OCI-M2 (cell line): ENCODE results near the gene PUSL1.

Experiments
- DNase-seq: peaks from one replicate; lab custom pipeline; 2025; ENCODE audit not compliant: unreplicated experiment; lab: John Stamatoyannopoulos, UW

Gene PUSL1, protein sequence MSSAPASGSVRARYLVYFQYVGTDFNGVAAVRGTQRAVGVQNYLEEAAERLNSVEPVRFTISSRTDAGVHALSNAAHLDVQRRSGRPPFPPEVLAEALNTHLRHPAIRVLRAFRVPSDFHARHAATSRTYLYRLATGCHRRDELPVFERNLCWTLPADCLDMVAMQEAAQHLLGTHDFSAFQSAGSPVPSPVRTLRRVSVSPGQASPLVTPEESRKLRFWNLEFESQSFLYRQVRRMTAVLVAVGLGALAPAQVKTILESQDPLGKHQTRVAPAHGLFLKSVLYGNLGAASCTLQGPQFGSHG

DNA sequence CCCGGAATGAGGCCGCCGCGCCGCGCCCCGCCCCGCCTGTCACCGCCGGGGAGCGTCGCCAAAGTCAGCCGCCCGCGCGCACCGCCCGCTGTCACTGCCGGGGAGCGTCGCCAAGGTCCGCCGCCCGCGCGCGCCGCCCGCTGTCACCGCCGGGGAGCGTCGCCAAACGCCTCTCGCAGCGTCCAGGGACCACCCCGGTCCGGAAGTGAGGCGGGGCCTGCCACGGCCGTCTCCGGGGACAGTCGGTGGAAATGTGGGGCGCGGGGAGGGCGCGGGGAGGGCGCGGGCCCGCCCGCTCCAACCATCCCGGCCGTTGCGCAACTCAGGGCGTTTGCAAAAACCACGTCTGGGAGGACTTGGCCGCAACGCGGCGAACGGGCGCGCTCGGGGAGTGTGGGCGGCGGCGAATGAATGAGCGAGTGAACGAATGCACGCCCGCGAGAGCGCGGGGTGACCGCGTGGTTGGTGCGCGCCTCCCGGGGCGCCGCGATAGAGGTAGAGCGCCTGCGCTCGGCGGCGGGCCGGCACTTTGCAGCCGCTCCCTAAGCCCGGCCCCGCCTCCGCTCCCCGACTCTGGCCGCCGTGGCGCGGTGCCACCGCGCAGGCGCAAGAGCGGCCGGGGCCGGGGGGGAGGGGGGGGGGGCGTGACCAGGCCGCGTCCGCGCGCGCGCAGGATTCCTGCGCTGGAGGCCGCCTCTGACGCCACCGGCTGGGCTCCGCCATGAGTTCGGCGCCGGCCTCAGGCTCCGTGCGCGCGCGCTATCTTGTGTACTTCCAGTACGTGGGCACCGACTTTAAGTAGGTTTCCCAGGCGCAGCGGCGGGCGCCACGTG lies at the start of gene PUSL1, which contains the start of gene ACAP3:
PUSL1 (plus strand) TSS at position 675 of the 833 bp plus-strand sequence; CDS start at position 722, 47 bp downstream.
ACAP3 (minus strand) TSS at position 8 of the 833 bp plus-strand sequence. CDS start 115 bp downstream, outside the sequence.
- peak; percentile 14 for DNase-seq

DNA sequence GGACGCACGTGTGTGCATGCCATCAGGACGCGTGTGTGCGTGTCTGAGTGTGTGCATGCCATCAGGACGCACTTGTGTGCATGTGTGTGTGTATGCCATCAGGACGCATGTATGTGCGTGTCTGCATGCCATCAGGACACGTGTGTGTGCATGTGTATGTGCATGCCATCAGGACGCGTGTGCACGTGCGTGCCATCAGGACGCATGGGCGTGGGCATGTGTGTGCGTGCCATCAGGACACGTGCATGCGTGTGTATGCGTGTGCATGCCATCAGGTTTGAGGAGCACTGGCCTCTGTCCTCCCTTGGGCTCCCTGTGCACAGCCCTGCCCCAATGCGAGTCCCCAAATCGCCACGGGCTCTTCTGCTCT lies 49.3 kb upstream of the PUSL1 start:
- no peak for DNase-seq

DNA sequence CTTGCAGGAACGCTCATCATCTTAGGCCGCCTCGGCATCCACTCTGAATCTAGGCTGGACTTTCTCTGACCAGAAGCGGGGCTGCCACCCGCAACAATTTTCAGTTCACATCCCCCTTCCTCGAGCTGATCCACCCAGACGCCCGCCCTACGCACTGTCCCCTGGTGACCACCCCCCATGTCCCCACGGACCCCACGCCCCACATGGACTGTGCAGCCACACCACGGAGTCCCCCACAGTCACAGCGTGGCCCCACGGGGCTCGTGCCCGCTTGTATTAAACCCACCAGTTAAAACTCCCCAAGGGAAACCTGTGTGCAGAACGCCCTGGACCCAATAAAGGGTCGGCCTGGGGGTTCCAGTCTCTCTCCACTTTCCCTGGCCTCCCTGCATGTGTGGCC lies 48.9 kb upstream of the PUSL1 start:
- DNase-seq, result no peak

DNA sequence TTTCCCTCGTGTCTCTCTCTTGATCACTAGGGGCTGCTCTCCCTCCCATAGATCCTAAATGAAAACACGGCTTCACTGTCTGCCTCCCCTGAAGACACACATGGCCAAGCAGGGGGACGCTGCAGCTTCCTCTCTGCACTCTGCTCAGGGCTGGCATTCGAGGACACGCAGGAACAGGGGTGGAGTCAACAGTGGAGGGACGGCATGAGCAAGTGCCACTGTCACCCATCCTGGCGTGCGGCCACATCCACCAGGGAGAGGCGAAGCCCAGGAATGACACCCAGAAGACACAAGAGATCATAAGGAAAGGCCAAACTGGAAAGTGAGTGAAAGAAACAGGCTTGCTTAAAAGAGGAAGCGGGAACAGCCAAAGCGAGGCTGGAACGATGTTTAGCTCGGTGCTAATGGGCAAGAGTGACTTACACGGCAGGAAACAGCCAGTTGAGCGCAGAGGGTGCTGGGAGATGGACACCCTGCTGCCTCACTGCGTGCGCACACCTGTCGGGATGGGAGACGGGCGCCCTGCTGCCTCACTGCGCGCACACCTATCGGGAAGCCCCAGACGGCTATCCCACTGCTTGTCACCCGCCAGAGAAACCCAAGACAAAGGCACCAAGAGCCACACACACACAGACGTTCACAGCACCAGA lies 48.3 kb upstream of the PUSL1 start:
- no peak for DNase-seq

DNA sequence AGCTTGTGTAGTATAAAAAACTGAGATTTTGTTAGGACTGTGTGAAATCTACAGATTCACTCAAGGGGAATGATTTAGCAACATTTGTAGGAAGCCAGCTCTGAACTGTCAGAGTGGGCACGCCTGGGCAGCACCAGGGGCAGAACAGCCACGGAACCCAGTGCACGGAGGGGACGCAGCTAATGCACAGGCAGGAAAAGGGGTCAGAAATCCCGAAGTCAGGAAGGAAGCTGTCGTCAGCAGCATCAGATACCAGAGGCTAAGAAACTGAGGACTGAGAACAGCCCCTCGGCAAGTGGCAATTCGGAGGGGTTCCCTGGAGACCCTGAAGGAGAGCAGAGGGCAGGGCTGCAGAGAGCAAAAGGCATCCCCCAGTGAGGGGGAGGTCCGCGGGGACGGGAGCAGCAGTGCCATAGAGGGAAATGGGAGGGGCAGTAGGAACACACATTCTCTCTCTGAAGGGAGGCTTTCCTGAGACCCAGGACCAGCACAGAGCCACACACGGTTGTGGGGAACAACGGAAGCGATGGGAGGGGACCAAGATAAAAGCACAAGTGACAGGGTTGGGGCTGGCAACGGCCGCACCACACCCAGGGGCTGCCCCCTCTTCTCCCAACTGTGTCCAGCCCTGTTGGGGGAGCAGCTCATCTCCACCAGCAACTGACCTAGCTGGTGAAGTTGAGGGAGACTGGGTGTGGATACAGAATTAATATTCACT lies 47.4 kb upstream of the PUSL1 start:
- DNase-seq, result no peak

DNA sequence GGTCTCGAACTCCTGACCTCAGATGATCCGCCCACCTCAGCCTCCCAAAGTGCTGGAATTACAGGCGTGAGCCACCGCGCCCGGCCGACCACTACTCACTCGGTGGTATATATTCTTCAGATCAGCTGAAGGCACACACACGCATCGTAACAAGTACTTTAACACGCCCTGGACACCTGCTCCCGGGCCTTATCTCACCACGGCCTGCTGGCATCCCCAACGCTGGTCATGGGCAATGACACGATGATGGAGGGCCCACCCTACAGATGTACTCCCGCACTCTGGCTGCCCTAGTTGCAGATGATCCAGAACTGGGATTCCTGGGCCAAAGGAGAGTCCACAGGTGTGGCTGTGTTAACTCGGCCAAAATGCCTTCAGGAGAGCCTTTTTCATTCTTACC lies 46.3 kb upstream of the PUSL1 start:
- no peak for DNase-seq

DNA sequence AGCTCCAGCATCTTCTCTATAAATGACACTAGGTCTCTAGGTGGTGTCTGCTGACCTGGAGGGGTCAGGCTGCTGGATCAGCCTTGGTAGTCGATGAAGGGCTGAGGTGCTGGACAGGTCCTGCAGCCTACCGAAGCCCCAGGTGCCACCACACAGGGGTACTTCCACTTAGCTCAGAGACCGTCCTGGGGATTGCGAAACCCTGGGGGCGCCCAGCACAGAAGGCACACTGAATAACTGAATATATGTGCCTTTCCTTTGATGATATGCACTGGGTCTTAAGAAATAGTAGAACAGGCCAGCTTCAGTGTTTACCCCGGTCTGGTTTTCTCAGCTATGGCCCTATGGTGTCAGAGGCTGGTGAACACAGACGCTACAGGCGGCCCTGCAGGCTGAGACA lies 45.6 kb upstream of the PUSL1 start:
- DNase-seq, result no peak

DNA sequence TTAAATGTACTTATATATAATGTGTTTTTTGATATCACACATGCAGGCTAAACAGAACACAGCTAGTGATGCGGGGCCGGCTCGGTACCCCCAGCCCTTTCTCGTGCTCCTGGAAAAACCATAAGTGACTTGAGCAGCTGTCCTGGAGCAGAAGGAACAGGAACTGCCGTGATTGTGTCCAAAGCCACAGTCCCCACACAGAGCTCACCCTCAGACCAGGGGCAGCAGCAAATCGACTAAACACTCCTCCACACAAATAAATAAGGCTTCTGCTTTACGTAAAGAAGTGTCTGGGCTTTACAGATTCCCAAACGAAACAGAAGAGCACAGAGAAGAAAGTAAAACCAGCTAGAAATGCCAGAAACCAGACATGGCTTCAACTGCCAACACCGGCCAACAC lies 44.4 kb upstream of the PUSL1 start:
- no peak for DNase-seq

DNA sequence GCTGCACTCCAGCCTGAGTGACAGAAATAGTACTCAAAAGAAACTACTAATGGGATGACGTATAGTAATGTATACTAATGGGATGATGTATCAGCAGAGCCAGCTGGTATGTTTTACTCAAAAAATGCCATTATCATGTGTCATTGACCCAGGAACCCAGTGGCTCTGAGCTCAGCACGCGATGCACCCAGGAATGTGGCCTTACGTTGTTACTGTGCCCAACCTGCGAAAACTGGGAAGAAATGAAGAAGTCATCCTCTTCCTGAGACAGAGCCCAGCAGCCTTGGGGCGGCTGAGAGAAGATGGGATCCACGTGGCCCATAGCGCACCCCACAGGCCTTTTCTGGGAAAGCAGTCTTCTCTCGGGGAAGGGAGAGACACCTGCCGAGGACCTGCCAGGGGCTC lies 43.5 kb upstream of the PUSL1 start:
- DNase-seq, result no peak

DNA sequence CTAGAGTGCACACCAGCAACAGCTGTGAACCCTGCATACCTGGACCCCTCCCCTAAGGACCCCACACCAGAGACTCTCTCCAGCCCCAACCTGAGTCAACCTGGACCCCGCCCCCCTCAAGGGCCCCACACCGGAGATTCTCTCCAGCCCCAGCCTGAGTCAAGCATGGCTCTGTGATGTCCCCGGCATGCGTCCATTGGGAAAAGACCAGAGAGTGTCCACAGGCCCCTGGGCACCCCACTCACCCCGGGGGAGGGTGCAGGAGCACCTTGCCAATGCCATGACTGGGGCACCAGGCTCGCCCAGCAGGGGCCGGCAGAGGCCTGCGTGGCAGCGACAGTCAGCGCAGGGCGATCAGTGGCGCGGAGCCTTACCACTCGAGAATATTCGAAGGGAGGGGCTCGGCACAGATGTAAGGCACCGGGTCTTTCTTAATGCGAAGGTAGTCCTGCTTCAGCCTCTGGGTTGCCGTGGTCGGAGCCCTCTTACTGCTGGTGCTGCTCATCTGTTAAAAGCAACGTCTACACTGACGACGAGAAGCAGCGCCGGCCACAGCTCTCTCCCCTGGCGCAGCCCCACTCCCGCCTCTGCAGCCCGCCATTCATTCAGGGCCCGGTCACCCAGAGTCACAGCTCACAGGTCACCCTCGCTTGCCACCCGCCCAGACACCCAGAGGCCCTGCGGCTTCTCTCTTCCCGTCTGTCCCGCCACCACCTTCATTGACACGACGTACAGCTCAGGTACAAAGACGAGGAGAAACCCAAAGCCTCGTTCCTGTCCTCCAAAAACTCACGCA lies 40.7 kb upstream of the PUSL1 start:
- DNase-seq, result no peak

DNA sequence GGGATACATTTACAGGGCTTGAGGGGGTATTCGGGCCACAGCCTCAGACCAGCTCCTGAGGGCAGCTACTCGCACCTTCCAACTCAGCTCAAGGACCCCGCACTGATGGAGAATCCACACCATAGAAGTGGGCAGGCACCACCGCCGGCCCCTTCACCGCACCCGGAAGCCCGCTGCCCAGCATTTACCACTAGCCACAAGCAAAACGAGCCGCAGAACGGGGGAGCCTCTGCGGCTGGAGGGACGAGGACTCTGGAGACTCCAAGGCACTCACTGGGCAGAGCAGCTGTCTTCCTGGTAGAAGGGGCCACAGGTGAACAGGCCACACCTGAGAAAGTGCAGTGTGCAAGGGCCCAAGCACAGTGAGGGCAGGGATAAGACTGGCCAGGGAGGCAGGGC lies 40.1 kb upstream of the PUSL1 start:
- DNase-seq, result no peak

DNA sequence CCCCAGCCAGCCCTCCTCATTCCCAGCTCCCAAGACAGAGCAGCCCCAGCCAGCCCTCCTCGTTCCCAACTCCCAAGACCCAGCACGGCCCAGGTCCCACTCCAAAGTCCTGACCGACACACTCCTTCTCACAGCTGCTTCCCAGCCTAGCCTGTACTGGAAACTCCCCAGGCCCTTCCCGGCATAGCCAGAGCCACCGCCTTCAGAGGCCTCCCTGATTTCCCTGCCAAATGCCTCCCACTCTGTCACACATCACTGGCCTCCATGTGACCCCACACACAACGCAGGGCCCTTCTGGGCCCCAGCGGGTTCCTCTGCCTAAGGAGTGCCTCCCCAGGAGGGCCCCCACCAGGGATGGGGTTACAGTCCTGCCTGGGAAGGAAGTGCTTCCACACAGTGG lies 37.6 kb upstream of the PUSL1 start:
- no peak for DNase-seq

DNA sequence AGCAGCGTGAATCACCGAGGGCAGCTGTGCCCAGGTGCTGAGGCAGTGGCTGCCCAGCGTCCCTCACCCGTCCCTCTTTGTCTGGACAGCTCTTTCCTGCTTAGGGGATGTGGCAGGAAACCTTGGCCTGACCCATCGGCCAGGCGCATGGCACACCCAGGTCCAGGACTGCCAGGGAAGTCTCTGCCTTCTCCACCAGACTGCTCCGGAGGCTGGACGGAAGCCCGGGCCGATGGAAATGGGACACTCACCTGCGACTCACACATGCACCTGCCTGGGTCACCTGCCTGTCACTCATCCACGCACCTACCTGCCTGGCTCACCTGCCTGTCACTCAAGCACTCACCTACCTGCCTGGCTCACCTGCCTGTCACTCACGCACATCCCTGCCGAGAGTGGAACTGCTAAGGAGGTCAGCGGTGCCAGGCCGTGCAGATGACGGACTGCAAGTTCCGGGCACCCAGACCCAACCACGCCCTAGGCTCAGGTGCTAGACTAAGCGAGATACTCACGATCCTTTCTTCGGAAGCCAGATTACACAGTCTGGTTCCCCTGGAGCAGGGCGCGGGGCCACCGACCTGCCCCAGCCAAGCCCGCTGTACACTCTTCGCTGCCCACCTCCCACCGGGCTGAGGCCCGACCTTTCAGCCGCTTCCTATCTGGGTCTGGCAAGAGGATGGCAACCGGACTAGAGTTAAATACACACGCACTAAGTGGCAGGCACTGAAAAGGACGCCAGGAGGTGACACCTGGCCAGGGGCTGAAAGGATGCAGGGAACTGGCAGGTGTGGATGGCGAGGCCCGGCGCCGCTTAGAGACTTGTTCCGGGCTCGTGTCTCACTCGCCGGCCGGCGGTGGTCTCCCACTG lies 35.8 kb upstream of the PUSL1 start:
- DNase-seq, result no peak

DNA sequence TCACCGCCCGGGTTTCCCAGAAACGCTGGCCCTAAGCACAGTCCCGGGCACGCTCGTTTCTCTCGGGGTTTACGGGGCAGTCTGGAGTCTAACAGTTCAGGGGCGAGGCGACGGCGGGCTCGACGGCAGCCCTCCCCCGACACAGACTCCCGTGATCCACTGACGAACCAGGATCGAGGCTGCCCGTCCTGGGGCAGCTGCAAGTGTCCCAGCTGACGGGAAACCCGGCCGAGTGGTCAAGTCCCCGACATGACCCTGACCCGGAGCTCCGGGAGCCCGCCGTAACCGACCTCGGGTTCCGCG lies 35.2 kb upstream of the PUSL1 start:
- no peak for DNase-seq

DNA sequence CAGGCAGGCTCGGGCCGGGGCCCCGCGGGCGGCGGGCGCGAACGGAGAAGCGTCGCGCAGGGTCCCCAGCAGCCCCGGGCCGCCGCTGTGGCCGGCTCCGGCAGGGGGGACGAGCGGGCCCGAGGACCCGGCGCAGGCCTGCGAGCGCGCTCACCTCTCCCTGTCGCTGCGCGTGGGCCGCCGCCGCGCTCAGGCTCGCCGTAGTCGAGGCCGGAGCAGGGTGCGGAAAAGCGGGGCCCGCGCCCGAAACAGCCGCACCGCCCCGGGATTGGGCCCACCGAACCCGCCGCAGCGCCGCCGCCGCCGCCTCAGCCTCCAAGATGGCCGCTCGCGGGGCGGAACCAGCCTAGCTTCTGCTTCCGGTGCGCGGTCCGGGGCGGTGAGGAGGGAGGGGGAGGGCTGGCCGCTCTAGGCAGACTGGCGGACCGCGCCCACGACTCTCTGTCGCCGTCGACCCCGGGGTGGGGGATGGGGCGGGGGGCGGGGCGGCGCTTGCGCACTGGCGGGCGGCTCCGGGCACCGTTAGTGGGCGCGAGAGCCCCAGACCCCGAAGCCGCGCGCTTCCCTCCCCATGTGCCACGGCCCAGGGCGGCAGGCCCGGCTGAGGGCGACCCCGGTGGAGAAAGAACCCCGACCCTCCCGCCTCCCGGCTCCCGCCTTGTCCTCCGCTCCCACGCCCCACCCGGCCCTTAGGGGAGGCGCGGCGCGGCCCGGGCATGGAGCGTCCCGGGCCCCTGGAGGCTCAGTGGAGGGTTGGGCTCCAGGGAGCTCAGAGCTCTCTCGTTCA lies 34.7 kb upstream of the PUSL1 start, which contains the start of gene UBE2J2:
UBE2J2 (minus strand) TSS at position 343 of the 787 bp plus-strand sequence. CDS start 5,862 bp downstream, outside the sequence.
- DNase-seq, result peak; percentile 14

DNA sequence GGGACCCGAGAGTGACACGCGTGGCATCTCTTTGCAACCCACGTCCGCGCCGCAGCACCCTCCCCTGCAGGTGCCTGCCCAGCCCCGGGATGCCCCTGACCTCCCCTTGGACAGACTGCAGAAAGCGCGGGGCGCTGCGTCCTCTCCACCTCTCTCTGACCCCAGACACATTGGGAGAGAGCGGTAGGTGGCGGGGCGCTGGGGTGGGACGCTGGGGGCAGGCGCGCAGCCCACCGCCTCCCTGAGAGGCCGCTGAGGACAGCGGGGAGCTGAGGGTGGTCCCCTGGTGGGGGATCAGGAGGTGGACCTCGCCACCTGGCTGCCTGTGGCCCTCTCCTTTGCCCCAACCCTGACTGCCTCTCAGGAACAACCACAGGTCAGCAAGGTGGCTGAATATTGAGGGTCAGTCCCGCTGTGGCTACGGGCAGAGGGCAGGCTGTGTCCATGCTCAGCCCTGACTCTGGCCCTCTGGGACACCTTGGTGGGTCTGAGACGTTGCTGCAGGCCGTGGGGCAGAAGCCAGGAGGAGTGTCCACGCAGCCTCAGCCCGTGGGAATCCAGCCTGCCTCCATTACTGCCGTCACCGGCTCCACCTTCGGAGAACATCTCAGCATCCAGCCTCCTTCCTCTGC lies 34.0 kb upstream of the PUSL1 start:
- no peak for DNase-seq

DNA sequence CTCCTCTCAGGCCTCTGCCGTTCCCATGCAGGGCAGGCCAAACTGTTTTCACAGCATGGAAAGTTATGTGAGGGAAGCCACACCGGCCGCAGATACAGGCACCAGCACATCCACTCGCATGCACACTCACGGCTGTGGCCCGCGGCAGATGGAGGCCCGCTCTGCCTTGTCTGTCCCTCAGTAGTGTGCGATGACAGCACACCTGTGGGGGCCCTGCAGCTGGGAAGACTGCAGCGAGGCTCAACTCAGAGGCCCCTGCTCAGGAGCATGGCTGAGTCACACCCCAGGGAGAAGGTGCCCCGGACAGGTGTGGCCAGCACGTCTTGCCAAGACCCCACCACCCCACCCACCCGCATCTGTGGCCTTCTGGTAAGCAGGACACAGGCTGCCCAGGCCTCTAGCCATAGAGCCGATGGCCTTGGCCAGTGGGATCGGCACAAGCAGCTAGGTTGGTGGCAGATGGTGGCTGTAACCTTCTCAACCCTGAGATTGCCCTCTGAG lies 33.4 kb upstream of the PUSL1 start:
- DNase-seq, result no peak

DNA sequence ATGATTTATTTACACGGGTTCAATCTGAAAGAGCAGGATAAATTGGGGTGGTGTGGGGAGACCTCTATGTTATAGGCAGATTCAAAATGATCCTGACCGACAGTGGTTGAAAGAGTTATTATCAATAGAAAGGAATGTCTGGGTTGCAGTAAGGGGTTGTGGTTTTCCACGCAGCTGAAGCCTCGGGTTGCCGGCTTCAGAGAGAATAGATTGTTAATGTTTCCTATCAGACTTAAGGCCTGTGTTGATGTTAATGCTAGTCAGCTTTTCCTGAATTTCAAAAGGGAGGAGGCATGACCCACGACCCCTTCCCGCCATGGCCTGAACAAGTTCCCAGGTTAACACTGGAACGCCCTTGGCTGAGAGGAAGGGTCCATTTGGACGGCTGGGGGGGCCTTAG lies 32.6 kb upstream of the PUSL1 start:
- no peak for DNase-seq
